Right renal pelvis (tissue), 4 donors: ENCODE results near the gene ADARB2. TPM values are rescaled to one million over a fixed set of nuclear protein-coding genes. Genes with fewer than 3 reads are reported as not detected.

Source experiments
- DNase-seq, 4 donors: peaks; one replicate each; pipeline ENCODE4 v3.0.0-alpha.2; 2013; ENCODE audit warnings: low read depth in 4 of 4, low spot score in 3 of 4, missing footprints in 1 of 4
- polyA plus RNA-seq, 4 donors: library from polyadenylated mRNA; unstranded; fragments of 120-200 nt; gene quantifications; one replicate each; pipeline ENCODE4 v1.2.1, GENCODE V29; 2013; ENCODE audit not compliant: insufficient read length in 4 of 4

The ADARB2 gene
- polyA plus RNA-seq, 4 donors = 0.90 to 1.8 (median 1.4) TPM

DNA sequence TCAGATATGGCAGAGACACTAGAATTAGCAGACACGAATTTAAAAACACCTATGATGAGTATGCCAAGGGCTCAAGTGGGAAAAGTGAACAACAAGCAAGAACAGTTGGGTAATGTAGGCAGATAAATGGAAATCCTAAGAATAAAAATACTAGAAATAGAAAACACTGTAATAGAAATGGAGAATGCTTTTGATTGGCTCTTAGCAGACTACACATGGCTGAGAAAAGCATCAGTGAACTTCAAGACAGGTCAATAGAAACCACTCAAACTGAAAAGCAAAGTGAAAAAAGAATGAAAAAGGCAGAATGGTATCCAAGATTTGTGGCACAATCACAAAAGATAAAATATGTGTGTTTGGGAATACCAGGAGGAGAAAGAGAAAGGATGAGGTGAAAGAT is 598.8 kb downstream of the ADARB2 start:
- no peak for DNase-seq

DNA sequence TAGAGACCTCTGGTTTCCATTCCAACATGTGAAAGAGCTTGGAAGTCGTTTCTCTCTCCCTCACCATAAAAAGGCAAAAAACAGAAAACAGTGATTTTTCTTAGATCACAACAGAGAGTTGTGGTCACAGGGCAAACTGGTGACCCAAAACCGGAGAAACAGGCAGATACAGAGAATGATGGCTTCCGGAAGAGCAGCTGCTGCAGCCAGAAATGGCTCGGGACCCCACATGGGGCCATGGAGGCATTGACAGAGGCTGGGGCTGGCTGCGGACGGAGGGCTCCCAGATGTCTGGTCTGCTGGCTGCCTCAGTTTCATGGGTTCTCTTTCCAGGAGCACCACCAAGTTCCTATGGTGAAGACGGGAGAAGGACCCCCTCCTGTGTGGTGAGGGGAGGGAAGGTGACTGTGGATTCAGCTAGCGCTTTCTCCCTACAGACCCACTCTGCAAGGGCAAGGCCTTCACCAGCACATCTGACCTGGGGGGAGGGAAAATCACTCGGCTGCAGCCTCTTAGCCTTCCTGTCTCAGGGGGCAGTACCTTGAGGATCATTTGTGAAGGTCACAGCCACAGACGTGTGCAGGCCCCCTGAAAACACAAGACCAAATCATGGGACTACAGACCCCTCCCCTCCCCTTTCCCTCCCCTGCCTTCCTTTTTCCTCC is 599.7 kb downstream of the ADARB2 start:
- DNase-seq = no peak

- no peak for DNase-seq
These were observed 601.1 kb downstream of the ADARB2 start for GRCh38 chr10:1136268-1136667.

DNA sequence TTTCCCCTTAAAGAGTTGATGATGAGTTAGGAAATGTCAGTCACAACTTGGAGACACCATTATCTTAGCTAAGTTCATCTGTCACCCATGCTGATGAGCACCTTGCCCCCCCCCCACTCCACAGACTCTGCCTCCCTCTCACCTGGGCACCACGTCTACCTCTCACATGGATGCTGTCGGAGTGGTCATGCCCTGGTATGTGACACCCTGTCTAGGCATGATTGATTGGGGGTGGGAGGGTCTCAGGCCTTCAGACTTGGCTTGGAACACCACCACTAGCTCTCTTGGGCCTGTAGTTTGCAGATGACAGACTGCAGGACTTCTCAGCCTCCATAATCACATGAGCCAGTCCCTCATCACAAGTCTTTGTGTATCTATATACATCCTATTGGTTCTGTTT is 603.2 kb downstream of the ADARB2 start:
- DNase-seq = no peak

DNA sequence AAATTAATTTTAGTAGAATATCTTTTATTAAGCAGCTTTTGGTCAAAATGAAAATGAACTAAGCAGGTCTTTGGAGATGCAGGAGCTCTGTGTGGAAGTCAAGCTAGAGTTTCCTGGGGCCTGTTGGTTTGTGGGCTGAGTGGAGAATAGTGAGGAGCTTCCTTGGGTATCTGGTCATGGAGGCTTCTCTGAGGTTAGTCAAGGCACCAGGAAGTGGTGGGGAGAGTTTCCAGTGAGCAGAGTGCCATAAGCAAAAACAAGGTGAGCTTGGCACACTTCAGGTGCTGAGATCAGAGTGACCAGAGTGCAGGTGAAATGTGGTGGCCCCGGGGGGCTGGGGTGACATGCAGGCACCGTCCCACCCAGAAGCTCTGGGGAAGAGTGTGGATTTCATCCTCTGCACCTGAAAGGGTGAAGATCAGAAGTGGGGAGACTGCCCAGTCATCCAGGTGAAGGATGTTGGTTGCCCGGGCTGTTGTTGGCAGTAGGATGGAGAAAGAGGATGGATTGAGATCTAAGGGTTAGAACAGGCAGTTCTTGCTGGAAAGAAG is 603.8 kb downstream of the ADARB2 start:
- no peak for DNase-seq

GRCh38 chr10:1132584-1132983 is 604.7 kb downstream of the ADARB2 start:
- no peak for DNase-seq

DNA sequence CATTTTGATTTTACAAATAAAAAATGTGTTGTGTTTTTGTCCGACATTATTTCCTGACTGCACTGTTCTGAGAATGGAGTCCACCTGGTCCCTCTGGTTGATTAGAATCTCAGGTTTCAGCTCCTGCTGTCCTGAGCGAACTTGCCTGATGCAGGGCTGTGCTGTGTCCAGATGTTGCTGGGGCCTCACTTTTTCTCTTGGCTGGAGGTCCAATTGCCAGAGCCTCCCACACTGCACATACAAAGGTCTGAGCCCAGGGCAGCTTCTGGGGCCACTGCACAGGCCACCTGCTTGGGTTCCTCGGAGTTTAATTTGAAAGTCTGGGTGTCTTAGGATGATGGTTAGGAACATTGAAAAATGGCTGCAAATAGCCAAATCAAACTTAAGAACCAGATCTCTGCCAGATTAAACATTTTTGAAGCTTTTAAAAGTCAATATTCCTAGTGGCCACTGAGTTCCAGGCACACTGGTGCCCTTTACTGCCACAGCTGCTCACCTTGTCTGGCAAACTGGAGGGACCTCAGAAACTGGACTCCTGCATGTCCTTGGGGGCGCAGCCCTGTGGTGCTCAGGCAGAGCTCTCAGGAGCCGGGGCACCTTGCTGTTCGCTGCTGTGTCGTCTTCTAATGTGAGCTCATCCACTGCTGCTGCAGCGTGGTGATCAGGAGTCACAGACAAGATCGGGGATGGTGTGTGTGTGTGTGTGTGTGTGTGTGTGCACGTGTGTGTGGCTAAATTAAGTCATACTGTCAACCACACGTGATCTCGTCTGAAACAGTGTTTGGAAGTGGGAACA is 606.1 kb downstream of the ADARB2 start:
- DNase-seq = no peak

DNA sequence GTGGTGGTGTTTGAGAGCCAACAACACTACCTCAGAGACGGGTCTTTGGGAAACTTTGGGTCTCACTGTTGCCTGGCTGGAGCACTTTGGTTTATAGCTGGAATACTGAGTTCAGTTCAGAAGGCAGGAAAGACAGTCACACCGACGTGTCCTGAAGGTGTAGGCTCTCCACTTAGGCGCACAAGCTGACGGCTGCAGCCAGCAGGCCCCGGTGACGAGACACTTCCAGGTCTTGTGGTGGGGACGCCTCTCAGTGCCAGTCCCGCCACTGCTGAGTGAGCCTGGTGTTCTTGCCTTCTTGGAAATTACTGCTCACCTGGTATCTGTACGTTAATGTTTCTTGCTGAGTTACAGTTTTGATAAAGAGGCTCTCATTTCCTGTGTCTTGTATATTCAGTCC is 607.1 kb downstream of the ADARB2 start:
- DNase-seq = no peak

- no peak for DNase-seq
These were observed 608.7 kb downstream of the ADARB2 start for GRCh38 chr10:1128649-1129048.

GRCh38 chr10:1128115-1128514 is 609.2 kb downstream of the ADARB2 start:
- DNase-seq = no peak

DNA sequence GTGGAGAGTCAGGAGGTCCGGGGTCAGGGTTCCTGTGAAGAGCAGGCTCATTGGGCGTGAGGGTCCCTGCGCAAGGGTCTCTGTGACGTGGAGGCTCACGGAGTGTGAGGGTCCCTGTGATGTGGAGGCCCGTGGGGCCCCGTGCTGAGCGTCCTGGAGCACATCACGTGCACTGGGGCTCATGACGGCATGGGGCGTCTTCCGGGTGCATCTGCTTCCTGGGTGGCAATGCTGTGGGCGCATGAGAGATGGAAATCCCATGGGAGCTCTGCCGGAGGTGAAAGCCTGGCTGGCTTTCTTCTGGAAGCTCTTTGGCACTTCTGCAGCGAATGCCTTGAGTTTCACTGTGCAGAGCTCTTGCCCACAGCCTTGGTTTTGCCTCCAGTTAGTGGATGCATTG is 609.7 kb downstream of the ADARB2 start:
- no peak for DNase-seq
